Activated T-helper 1 cell treated with anti-CD3 and anti-CD28 coated beads, Interleukin-12 subunit alpha, Interleukin-12 subunit beta, Interleukin-2, Interleukin-4 antibody, amounts not matched to agents 30 ng/mL and 10 ng/mL and 1 ng/mL, durations not matched to agents 14 hours and 24 hours and 36 hours (primary cell): ENCODE measurements around the gene PLA2G2D. TPM values are rescaled to one million over a fixed set of nuclear protein-coding genes. Genes with fewer than 3 reads are reported as not detected.

Experiments used
- DNase-seq: peaks from one replicate; pipeline ENCODE4 v3.0.0; 2021; ENCODE audit warnings: low spot score
- H3K27ac Mint-ChIP-seq: one replicate; pipeline ENCODE4 v1.8.0; 2021; ENCODE audit warnings: mild to moderate bottlenecking, mixed read lengths
- H3K27me3 Mint-ChIP-seq: one replicate; pipeline ENCODE4 v1.8.0; 2022; ENCODE audit warnings: mild to moderate bottlenecking, moderate library complexity, mixed read lengths; ENCODE audit not compliant: insufficient read depth
- H3K36me3 Mint-ChIP-seq: one replicate; pipeline ENCODE4 v1.8.0; 2021; ENCODE audit warnings: low read depth, mixed read lengths
- H3K4me1 Mint-ChIP-seq: one replicate; pipeline ENCODE4 v1.8.0; 2021; ENCODE audit warnings: low read depth, mixed read lengths
- H3K4me3 Mint-ChIP-seq: one replicate; pipeline ENCODE4 v1.8.0; 2021; ENCODE audit warnings: mild to moderate bottlenecking, moderate library complexity, mixed read lengths
- H3K9me3 Mint-ChIP-seq: one replicate; pipeline ENCODE4 v1.8.0; 2021; ENCODE audit warnings: mixed read lengths
- intact Hi-C: fragments of 100-400 bp; cut with micrococcal nuclease; formaldehyde crosslinking; loops from one replicate; pipeline ENCODE4 v1.15.1; 2024
- total RNA-seq: library from RNA; stranded (reverse); gene quantifications from 2 replicates; pipeline ENCODE4 v1.2.3, GENCODE V29; 2022

PLA2G2D gene
- total RNA-seq, 1 donor from 2014 or later = not detected

- H3K4me3 Mint-ChIP-seq = no peak overlapping the region
- H3K36me3 Mint-ChIP-seq = no peaks in the 10 kb centered on the region
- peaks cover 2% of the 10 kb centered on the region for H3K27me3 Mint-ChIP-seq
- H3K9me3 Mint-ChIP-seq = no peaks in the 10 kb centered on the region
- no peak for DNase-seq
- intact Hi-C loops = no loop called here
- H3K4me1 Mint-ChIP-seq = no peaks in the 10 kb centered on the region
- no peak overlapping the region for H3K27ac Mint-ChIP-seq
Observed at GRCh38 chr1:20102875-20103274, 16.5 kb downstream of the PLA2G2D start.

- peaks cover 4% of the 10 kb centered on the region for H3K27me3 Mint-ChIP-seq
- H3K36me3 Mint-ChIP-seq = no peaks in the 10 kb centered on the region
- H3K4me3 Mint-ChIP-seq = no peak overlapping the region
- intact Hi-C loops = loop anchor here (1.0 kb wide), 2 partner anchors 52 to 95 kb away; no protein-coding TSS in a partner anchor
- no peak overlapping the region for H3K27ac Mint-ChIP-seq
- no peaks in the 10 kb centered on the region for H3K9me3 Mint-ChIP-seq
- DNase-seq = peak; percentile 1
- no peaks in the 10 kb centered on the region for H3K4me1 Mint-ChIP-seq
Observed at GRCh38 chr1:20100632-20101355, 18.5 kb downstream of the PLA2G2D start.

- H3K4me3 Mint-ChIP-seq = no peak overlapping the region
- intact Hi-C loops = no loop called here
- H3K9me3 Mint-ChIP-seq = no peaks in the 10 kb centered on the region
- DNase-seq = no peak
- H3K36me3 Mint-ChIP-seq = no peaks in the 10 kb centered on the region
- H3K27ac Mint-ChIP-seq = no peak overlapping the region
- H3K27me3 Mint-ChIP-seq = peaks cover 4% of the 10 kb centered on the region
- H3K4me1 Mint-ChIP-seq = no peaks in the 10 kb centered on the region
Observed at GRCh38 chr1:20099533-20099932, 19.8 kb downstream of the PLA2G2D start.

GRCh38 chr1:20096840-20097447 lies 22.4 kb downstream of the PLA2G2D start:
- H3K27me3 Mint-ChIP-seq = peaks cover 4% of the 10 kb centered on the region
- H3K4me3 Mint-ChIP-seq = no peak overlapping the region
- no peaks in the 10 kb centered on the region for H3K4me1 Mint-ChIP-seq
- intact Hi-C loops = no loop called here
- DNase-seq = no peak
- no peak overlapping the region for H3K27ac Mint-ChIP-seq
- H3K9me3 Mint-ChIP-seq = no peaks in the 10 kb centered on the region
- no peaks in the 10 kb centered on the region for H3K36me3 Mint-ChIP-seq

GRCh38 chr1:20095564-20096434 lies 23.5 kb downstream of the PLA2G2D start:
- peaks cover 4% of the 10 kb centered on the region for H3K27me3 Mint-ChIP-seq
- H3K4me3 Mint-ChIP-seq = no peak overlapping the region
- no peak for DNase-seq
- H3K9me3 Mint-ChIP-seq = no peaks in the 10 kb centered on the region
- intact Hi-C loops = no loop called here
- no peaks in the 10 kb centered on the region for H3K36me3 Mint-ChIP-seq
- no peaks in the 10 kb centered on the region for H3K4me1 Mint-ChIP-seq
- no peak overlapping the region for H3K27ac Mint-ChIP-seq

- no peaks in the 10 kb centered on the region for H3K4me1 Mint-ChIP-seq
- H3K9me3 Mint-ChIP-seq = no peaks in the 10 kb centered on the region
- H3K4me3 Mint-ChIP-seq = no peak overlapping the region
- DNase-seq = no peak
- H3K36me3 Mint-ChIP-seq = no peaks in the 10 kb centered on the region
- H3K27me3 Mint-ChIP-seq = peaks cover 4% of the 10 kb centered on the region
- H3K27ac Mint-ChIP-seq = no peak overlapping the region
- intact Hi-C loops = no loop called here
Observed at GRCh38 chr1:20093940-20094391, 25.4 kb downstream of the PLA2G2D start.

- intact Hi-C loops = no loop called here
- Mint-ChIP-seq H3K36me3 (no peaks in the 10 kb centered on the region), H3K27ac (no peak overlapping the region), H3K4me3 (no peak overlapping the region), H3K4me1 (no peaks in the 10 kb centered on the region), H3K27me3 (peaks cover 4% of the 10 kb centered on the region), H3K9me3 (no peaks in the 10 kb centered on the region)
- no peak for DNase-seq
Observed at GRCh38 chr1:20093303-20093702, 26.0 kb downstream of the PLA2G2D start.

- no peak for DNase-seq
- H3K9me3 Mint-ChIP-seq = no peaks in the 10 kb centered on the region
- no peak overlapping the region for H3K27ac Mint-ChIP-seq
- peaks cover 2% of the 10 kb centered on the region for H3K27me3 Mint-ChIP-seq
- H3K4me1 Mint-ChIP-seq = no peaks in the 10 kb centered on the region
- intact Hi-C loops = no loop called here
- no peaks in the 10 kb centered on the region for H3K36me3 Mint-ChIP-seq
- H3K4me3 Mint-ChIP-seq = no peak overlapping the region
Observed at GRCh38 chr1:20090641-20091040, 28.7 kb downstream of the PLA2G2D start.

GRCh38 chr1:20090119-20090518 lies 29.2 kb downstream of the PLA2G2D start:
- Mint-ChIP-seq H3K27me3 (peaks cover 2% of the 10 kb centered on the region), H3K4me1 (no peaks in the 10 kb centered on the region), H3K4me3 (no peak overlapping the region), H3K9me3 (no peaks in the 10 kb centered on the region), H3K27ac (no peak overlapping the region), H3K36me3 (no peaks in the 10 kb centered on the region)
- no peak for DNase-seq
- intact Hi-C loops = no loop called here

- no peaks in the 10 kb centered on the region for H3K36me3 Mint-ChIP-seq
- intact Hi-C loops = no loop called here
- H3K27me3 Mint-ChIP-seq = peaks cover 2% of the 10 kb centered on the region
- no peaks in the 10 kb centered on the region for H3K4me1 Mint-ChIP-seq
- no peak for DNase-seq
- no peak overlapping the region for H3K4me3 Mint-ChIP-seq
- no peak overlapping the region for H3K27ac Mint-ChIP-seq
- H3K9me3 Mint-ChIP-seq = no peaks in the 10 kb centered on the region
Observed at GRCh38 chr1:20089328-20090077, 29.8 kb downstream of the PLA2G2D start.

GRCh38 chr1:20087668-20088067 lies 31.7 kb downstream of the PLA2G2D start:
- H3K27me3 Mint-ChIP-seq = no peaks in the 10 kb centered on the region
- no peak for DNase-seq
- intact Hi-C loops = no loop called here
- H3K27ac Mint-ChIP-seq = no peak overlapping the region
- H3K4me1 Mint-ChIP-seq = no peaks in the 10 kb centered on the region
- no peaks in the 10 kb centered on the region for H3K36me3 Mint-ChIP-seq
- H3K9me3 Mint-ChIP-seq = no peaks in the 10 kb centered on the region
- no peak overlapping the region for H3K4me3 Mint-ChIP-seq

- H3K27ac Mint-ChIP-seq = no peak overlapping the region
- intact Hi-C loops = no loop called here
- no peaks in the 10 kb centered on the region for H3K36me3 Mint-ChIP-seq
- no peaks in the 10 kb centered on the region for H3K9me3 Mint-ChIP-seq
- no peak overlapping the region for H3K4me3 Mint-ChIP-seq
- no peaks in the 10 kb centered on the region for H3K4me1 Mint-ChIP-seq
- DNase-seq = no peak
- no peaks in the 10 kb centered on the region for H3K27me3 Mint-ChIP-seq
Observed at GRCh38 chr1:20086800-20087199, 32.5 kb downstream of the PLA2G2D start.
